ENCODE measurements around the gene SLC45A3. TPM values are rescaled to one million over a fixed set of nuclear protein-coding genes. Genes with fewer than 3 reads are reported as not detected.

Gene SLC45A3
- total and polyA plus RNA-seq, 3 donors from 2014 or later, result 4.5 to 8.9 (median 7.3) TPM

GRCh38 chr1:205692423-205692822, 12.1 kb upstream of the SLC45A3 start:
- Histone ChIP-seq H3K27me3 (no peaks in the 10 kb centered on the region), H3K4me3 (no peak overlapping the region), H3K9me3 (no peaks in the 10 kb centered on the region), H3K36me3 (ENCODE audit: low read depth, missing control alignments) (no peaks in the 10 kb centered on the region), H3K4me1 (no peaks in the 10 kb centered on the region), H3K27ac (no peak overlapping the region)
- TF ChIP-seq POLR2A (IDR thresholded peaks at IDR 0.05), result no peak
- no peak for TF ChIP-seq CTCF (IDR thresholded peaks at IDR 0.05)
- WGBS, 2 donors, result 92 to 93% methylated on average over 6 of the region's 6 CpGs
- intact Hi-C loops (cut with DNase I; ENCODE audit: low total_unique reads), result no loop called here
- no peak for DNase-seq

- H3K4me1 ChIP-seq, result no peaks in the 10 kb centered on the region
- H3K36me3 ChIP-seq (ENCODE audit: low read depth, missing control alignments), result no peaks in the 10 kb centered on the region
- no peaks in the 10 kb centered on the region for H3K9me3 ChIP-seq
- TF ChIP-seq CTCF (IDR thresholded peaks at IDR 0.05) (no peak), POLR2A (IDR thresholded peaks at IDR 0.05) (no peak)
- H3K27ac ChIP-seq, result no peak overlapping the region
- H3K4me3 ChIP-seq, result no peak overlapping the region
- H3K27me3 ChIP-seq, result no peaks in the 10 kb centered on the region
- no peak for DNase-seq
- intact Hi-C loops (cut with DNase I; ENCODE audit: low total_unique reads), result no loop called here
- 84 to 85% methylated on average over 8 of the region's 8 CpGs for WGBS, 2 donors
These were observed 9.9 kb upstream of the SLC45A3 start for GRCh38 chr1:205690122-205690756.

- WGBS, 2 donors, result 88 to 95% methylated on average over 5 of the region's 5 CpGs
- no peaks in the 10 kb centered on the region for H3K36me3 ChIP-seq (ENCODE audit: low read depth, missing control alignments)
- H3K9me3 ChIP-seq, result no peaks in the 10 kb centered on the region
- H3K4me3 ChIP-seq, result no peak overlapping the region
- no peaks in the 10 kb centered on the region for H3K27me3 ChIP-seq
- intact Hi-C loops (cut with DNase I; ENCODE audit: low total_unique reads), result no loop called here
- TF ChIP-seq POLR2A (IDR thresholded peaks at IDR 0.05) (no peak), CTCF (IDR thresholded peaks at IDR 0.05) (no peak)
- H3K27ac ChIP-seq, result no peak overlapping the region
- no peaks in the 10 kb centered on the region for H3K4me1 ChIP-seq
- DNase-seq, result no peak
These were observed 9.2 kb upstream of the SLC45A3 start for GRCh38 chr1:205689479-205689878.

- H3K36me3 ChIP-seq (ENCODE audit: low read depth, missing control alignments), result no peaks in the 10 kb centered on the region
- 77 to 79% methylated on average over 7 of the region's 7 CpGs for WGBS, 2 donors
- TF ChIP-seq CTCF (IDR thresholded peaks at IDR 0.05) (no peak), POLR2A (IDR thresholded peaks at IDR 0.05) (no peak)
- no peak overlapping the region for H3K27ac ChIP-seq
- intact Hi-C loops (cut with DNase I; ENCODE audit: low total_unique reads), result no loop called here
- DNase-seq, result no peak
- no peaks in the 10 kb centered on the region for H3K9me3 ChIP-seq
- no peaks in the 10 kb centered on the region for H3K27me3 ChIP-seq
- no peak overlapping the region for H3K4me3 ChIP-seq
- H3K4me1 ChIP-seq, result no peaks in the 10 kb centered on the region
These were observed 8.1 kb upstream of the SLC45A3 start for GRCh38 chr1:205688171-205689080.
